Ishikawa (cell line): ENCODE results near the gene EFCAB13.

ENCODE experiments used
- EGR1 ChIP-seq: IDR thresholded peaks from 2 replicates; pipeline ENCODE4 v1.6.1; 2012
- EP300 ChIP-seq: IDR thresholded peaks from 2 replicates; pipeline ENCODE4 v1.6.1; 2012; ENCODE audit warnings: borderline replicate concordance
- MAX ChIP-seq: IDR thresholded peaks from 2 replicates; pipeline ENCODE4 v1.6.1; 2012
- REST ChIP-seq: IDR thresholded peaks from 2 replicates; pipeline ENCODE4 v1.6.1; 2012; ENCODE audit warnings: low read depth, mild to moderate bottlenecking
- USF1 ChIP-seq: IDR thresholded peaks from 2 replicates; pipeline ENCODE4 v1.6.1; 2012

DNA sequence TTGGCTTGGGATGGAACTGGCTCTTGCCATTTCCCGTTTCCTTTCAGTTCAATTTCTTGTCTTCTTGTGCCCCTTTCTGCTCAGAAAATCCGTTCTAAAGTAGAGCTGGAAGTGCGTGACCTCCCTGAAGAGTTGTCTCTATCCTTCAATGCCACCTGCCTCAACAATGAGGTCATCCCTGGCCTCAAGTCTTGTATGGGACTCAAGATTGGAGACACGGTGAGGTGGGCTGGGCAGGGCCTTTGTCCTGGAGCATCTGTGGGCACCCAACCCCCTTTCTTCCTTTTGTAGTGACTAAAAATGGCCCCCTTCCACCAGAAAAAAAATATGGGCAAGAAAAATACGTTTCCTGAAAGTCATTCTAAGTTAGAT lies 32.9 kb upstream of the EFCAB13 start:
- TF ChIP-seq EP300 (no peak), MAX (no peak), EGR1 (no peak), USF1 (no peak), REST (no peak)
